Mesodermal cell (in vitro differentiated cells): ENCODE data around the gene FPGT. TPM values are rescaled to one million over a fixed set of nuclear protein-coding genes. Genes with fewer than 3 reads are reported as not detected.
"Not testable (repeated sequence)": the region's sequence is repeated elsewhere in the genome, so short reads cannot be mapped to it uniquely, and the experiment has no call there.

Source experiments
- H3K27ac ChIP-seq: 2 replicates; pipeline ENCODE4 v1.7.0; 2013; ENCODE audit warnings: mild to moderate bottlenecking, low read depth, low read length, moderate library complexity; ENCODE audit not compliant: severe bottlenecking
- H3K36me3 ChIP-seq: 2 replicates; pipeline ENCODE4 v1.7.1; 2013; ENCODE audit warnings: mild to moderate bottlenecking, low read length, moderate library complexity; ENCODE audit not compliant: control insufficient read depth, insufficient read depth
- H3K4me1 ChIP-seq: one replicate; pipeline ENCODE4 v1.7.1; 2013; ENCODE audit warnings: mild to moderate bottlenecking, low read length; ENCODE audit not compliant: insufficient read depth, control insufficient read depth, poor library complexity, severe bottlenecking
- H3K4me3 ChIP-seq: 2 replicates; pipeline ENCODE4 v1.7.0; 2013; ENCODE audit warnings: low read length, control low read depth, mild to moderate bottlenecking; ENCODE audit not compliant: insufficient read depth, poor library complexity, severe bottlenecking; ENCODE audit errors: extremely low read depth
- H3K9me3 ChIP-seq: 2 replicates; pipeline ENCODE4 v1.7.1; 2013; ENCODE audit warnings: mild to moderate bottlenecking, low read length, moderate library complexity; ENCODE audit not compliant: control insufficient read depth
- WGBS, 2 experiments: methylation state at CpG; one replicate each; pipeline ENCODE4 v1.1.5; 2013; ENCODE audit warnings: missing lambda C conversion rate in 2 of 2; ENCODE audit not compliant: insufficient coverage in 2 of 2; 5-methylcytosine and 5-hydroxymethylcytosine counted together
- polyA plus RNA-seq, 2 experiments: library from polyadenylated mRNA; stranded (reverse); fragments of 50-300 nt; gene quantifications; one replicate each; pipeline ENCODE4 v1.2.3, GENCODE V29; 2013

Gene FPGT
- polyA plus RNA-seq (2013, experiment 1 of 2) = 3.8 TPM
- polyA plus RNA-seq (2013, experiment 2 of 2) = 5.5 TPM

DNA sequence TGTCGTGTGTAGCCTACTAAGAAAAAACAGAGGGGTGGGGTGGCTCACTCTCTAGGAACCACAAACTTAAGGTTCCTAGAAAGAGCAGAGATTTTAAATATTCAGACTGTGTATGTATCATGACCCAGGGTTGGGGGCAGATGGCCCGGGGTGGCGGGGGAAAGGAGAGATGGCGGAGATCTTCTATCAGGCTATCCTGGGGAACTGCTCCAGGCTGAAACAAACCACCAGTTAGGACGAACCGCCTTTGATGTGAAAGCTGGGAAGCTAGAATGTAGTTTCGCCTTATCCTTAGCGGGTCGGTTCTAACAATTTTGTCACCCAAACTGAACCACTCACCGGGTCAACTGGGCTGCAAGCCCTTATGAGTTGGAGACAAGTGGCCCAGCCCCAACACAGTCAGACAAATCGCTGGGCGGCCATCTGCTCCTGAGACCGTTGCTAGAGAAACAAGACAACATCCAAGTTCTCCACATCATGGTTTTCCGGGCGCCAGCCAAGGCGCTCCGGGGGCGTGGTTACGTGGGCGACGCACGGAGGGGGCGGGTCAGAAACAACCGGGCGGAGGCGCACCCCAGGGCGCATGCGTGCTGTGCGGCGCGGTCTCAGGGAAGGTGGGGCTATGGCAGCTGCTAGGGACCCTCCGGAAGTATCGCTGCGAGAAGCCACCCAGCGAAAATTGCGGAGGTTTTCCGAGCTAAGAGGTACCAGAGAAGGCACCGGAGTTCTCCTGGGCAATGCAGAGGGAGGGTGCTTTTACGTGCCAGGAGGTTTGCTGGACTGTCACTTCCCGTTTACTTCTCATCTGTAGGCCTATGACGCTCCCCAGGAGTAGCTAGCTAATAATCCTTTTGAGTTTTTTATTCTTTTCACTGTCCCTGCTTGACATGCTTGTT lies at the start of gene FPGT, which contains the start of gene LRRIQ3:
FPGT (plus strand) TSS at position 586 of the 896 bp plus-strand sequence; CDS start at position 623, 37 bp downstream.
LRRIQ3 (minus strand) TSS at position 520 of the 896 bp plus-strand sequence. CDS start 14,492 bp downstream, outside the sequence.
- Histone ChIP-seq H3K4me1 (no peaks in the 10 kb centered on the region), H3K36me3 (no peaks in the 10 kb centered on the region), H3K9me3 (no peaks in the 10 kb centered on the region), H3K27ac (peak within 1 kb of the TSS; percentile 54), H3K4me3 (peak within 1 kb of the TSS; percentile 44)
- 60 to 70% methylated on average over 36 to 37 of the region's 41 CpGs for WGBS, 2 experiments

DNA sequence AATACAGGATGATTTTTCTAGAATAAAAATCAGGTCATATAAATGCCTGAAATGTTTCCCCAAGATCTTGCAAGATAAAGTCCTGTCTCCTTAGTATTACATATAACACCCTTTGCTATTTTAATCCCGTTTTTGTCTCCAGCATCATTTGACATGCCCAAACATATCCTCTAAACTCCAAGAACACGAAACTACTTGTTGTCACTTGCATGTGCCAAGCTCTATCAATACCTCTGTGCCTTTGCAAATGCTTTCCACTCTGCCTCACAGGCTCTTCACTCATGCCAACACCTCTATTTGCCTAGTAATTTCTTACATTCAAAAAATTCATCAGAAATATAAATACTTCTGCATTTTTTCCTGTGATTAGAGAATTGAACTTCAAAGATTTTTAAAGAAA lies 38.0 kb upstream of the FPGT start:
- no peak overlapping the region for H3K4me3 ChIP-seq
- H3K27ac ChIP-seq = no peak overlapping the region
- 83 to 92% methylated on average over 2 of the region's 2 CpGs for WGBS, 2 experiments
- H3K36me3 ChIP-seq = no peaks in the 10 kb centered on the region
- H3K4me1 ChIP-seq = no peaks in the 10 kb centered on the region
- no peaks in the 10 kb centered on the region for H3K9me3 ChIP-seq

DNA sequence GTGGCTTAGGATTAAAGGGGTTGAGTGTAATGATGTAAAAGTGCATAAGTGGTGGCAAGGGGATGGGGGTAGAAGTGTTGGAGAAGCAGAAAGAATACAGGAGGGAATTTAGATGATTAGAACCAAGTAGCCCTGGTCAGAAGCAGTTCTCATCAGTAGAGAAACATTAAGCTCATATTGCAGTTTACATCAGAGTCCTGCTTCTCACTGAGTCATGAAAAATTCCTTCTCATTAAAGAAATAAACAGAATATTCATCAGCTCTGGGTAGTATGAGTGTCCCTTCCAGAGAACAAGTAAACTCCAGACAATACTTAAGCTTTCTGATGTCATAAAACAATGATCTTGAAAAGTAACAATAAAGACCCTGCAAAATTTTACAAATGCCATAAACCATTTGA lies 36.5 kb upstream of the FPGT start:
- Histone ChIP-seq H3K9me3 (no peaks in the 10 kb centered on the region), H3K4me3 (no peak overlapping the region), H3K36me3 (no peaks in the 10 kb centered on the region), H3K4me1 (no peaks in the 10 kb centered on the region), H3K27ac (no peak overlapping the region)

DNA sequence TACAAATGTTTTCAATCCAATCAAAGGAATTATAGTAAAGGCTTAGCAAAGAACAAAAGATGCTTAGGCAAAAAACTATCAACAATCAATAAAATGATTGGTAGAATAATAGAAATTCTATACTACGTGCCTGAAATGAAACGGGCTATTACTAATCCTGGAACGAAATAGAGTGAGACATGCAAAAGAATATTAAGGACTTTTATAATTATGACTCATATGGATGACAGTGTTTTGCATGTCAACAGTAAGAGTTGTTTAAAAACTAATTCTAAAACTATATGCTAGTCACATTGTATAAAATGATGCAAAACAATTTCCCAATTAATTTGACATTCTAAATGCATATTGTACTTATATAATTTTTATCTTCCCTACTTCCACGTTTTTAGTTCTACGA lies 35.7 kb upstream of the FPGT start:
- no CpG with 5 or more reads among the region's 5 CpGs for WGBS, 2 experiments
- Histone ChIP-seq H3K4me1 (no peaks in the 10 kb centered on the region), H3K27ac (no peak overlapping the region), H3K36me3 (no peaks in the 10 kb centered on the region), H3K4me3 (no peak overlapping the region), H3K9me3 (no peaks in the 10 kb centered on the region)

DNA sequence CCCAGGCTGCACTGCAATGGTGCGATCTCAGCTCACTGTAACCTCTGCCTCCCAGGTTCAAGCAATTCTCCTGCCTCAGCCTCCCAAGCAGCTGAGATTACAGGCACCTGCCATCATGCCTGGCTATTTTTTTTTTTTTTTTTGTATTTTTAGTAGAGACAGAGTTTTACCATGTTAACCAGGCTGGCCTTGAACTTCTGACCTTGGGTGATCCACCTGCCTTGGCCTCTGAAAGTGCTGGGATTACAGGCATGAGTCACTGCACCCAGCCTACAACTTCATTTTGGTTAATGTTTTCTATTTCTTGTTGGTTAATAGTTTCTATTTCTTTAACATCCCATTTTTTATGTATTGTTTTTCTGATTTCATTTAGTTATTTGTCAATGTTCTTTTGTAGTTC lies 23.6 kb upstream of the FPGT start:
- H3K36me3 ChIP-seq, H3K4me3 ChIP-seq, H3K4me1 ChIP-seq, H3K27ac ChIP-seq, H3K9me3 ChIP-seq: not testable (repeated sequence)
- 78% methylated on average over 1 of the region's 1 CpG; no CpG with 5 or more reads in 1 of the 2 experiments for WGBS, 2 experiments

DNA sequence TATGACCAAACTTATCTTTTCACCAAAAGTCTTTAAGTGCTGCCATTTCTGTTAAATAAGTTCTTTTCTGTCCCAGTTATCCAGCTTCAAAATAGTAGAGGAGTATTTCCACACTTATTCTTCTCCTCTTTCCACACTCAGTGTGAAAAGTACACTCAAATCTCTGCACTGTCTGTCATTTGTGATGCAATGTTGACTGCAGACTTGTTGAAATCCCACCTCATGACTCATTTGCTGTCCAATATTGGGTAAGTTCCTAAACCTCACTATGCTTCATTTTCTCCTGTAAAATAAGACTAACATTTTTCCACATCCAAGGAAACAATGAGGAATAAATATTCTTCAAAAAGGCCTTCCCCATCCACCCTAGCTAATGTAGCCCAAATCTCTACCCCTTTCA lies 17.6 kb upstream of the FPGT start:
- Histone ChIP-seq H3K4me3 (no peak overlapping the region), H3K27ac (no peak overlapping the region), H3K4me1 (no peaks in the 10 kb centered on the region), H3K36me3 (no peaks in the 10 kb centered on the region), H3K9me3 (no peaks in the 10 kb centered on the region)

DNA sequence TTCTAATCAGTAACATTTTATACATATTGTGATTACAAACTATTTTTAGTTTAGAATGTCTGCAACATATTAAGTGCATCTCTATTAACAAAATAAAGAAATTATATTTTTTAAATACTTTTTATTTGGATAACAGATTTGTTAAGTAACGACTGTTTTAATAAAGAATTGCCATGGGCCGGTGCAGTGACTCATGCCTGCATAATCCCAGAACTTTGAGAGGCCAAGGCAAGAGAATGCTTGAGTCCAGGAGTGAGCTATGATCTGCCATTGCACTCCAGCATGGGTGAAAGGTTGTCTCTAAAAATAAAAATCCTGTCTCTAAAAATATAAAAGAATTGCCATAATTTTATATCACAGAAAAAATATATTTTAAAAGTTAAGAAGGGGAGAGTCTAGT lies 4.1 kb upstream of the FPGT start:
- H3K9me3 ChIP-seq = no peaks in the 10 kb centered on the region
- H3K36me3 ChIP-seq = no peaks in the 10 kb centered on the region
- no peak overlapping the region for H3K27ac ChIP-seq
- H3K4me3 ChIP-seq = no peak overlapping the region
- 65 to 88% methylated on average over 2 of the region's 2 CpGs for WGBS, 2 experiments
- H3K4me1 ChIP-seq = no peaks in the 10 kb centered on the region

DNA sequence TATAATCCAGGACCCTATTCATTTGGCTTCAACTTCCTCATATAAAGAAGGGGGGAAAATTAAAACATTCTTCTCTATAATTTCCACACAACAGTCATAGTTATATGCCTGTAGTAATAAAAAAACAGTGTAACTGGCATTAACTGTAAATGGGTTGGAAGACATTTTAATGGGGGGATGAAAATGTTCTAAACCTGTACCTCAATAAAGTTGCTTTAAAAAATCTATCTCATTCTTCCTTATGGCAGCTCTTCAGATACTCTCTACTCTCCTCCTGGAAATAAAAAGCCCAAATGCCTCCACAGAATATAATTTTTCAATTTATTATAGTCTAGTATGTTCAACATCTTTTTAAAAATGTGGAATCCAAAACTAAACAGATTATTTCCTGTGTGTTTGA lies 2.7 kb upstream of the FPGT start:
- no peaks in the 10 kb centered on the region for H3K4me1 ChIP-seq
- no peak overlapping the region for H3K27ac ChIP-seq
- H3K9me3 ChIP-seq = no peaks in the 10 kb centered on the region
- H3K4me3 ChIP-seq = no peak overlapping the region
- no peaks in the 10 kb centered on the region for H3K36me3 ChIP-seq

DNA sequence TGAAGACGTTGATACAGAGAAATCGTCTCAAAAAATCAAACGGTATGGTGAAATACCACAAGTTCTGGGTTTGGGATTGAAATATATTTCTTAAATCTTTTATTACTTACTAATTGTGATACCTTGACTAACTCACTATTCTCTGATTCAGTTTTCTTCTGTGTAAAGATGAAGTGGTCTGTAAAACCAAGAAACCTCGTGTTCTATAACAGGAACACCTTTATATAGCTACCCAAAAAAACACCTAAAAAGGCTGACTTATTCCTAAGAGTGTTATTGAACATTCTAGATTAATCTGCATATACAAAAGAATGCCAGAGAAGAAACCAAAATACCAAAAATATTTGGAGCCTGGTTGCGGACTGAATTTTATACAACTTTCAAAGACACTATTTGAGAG lies 787 bp upstream of the FPGT start:
- Histone ChIP-seq H3K36me3 (no peaks in the 10 kb centered on the region), H3K4me3 (no peak overlapping the region), H3K4me1 (no peaks in the 10 kb centered on the region), H3K27ac (no peak overlapping the region), H3K9me3 (no peaks in the 10 kb centered on the region)
- WGBS, 2 experiments = 80% methylated on average over 2 of the region's 5 CpGs; no CpG with 5 or more reads in 1 of the 2 experiments

DNA sequence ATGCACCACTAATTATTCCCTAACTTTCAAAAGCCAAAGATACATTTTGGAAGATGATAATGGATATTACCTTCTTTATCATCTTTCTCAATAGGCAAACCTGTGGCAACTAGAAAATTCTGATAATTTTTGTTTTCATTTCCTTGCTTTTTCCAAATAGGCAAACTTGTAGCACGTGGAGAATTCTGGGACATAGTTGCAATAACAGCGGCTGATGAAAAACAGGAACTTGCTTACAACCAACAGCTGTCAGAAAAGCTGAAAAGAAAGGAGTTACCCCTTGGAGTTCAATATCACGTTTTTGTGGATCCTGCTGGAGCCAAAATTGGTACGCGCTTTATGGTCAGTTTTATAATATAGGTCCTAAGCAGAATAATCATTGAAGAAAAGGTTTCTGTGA lies 1.5 kb downstream of the FPGT start:
- Histone ChIP-seq H3K27ac (no peak overlapping the region), H3K9me3 (no peaks in the 10 kb centered on the region), H3K4me3 (no peak overlapping the region), H3K4me1 (no peaks in the 10 kb centered on the region), H3K36me3 (no peaks in the 10 kb centered on the region)
- 93 to 94% methylated on average over 3 to 5 of the region's 5 CpGs for WGBS, 2 experiments

DNA sequence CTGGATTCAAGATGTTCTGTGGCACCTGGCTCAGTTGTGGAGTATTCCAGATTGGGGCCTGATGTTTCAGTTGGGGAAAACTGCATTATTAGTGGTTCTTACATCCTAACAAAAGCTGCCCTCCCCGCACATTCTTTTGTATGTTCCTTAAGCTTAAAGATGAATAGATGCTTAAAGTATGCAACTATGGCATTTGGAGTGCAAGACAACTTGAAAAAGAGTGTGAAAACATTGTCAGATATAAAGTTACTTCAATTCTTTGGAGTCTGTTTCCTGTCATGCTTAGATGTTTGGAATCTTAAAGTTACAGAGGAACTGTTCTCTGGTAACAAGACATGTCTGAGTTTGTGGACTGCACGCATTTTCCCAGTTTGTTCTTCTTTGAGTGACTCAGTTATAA lies 7.2 kb downstream of the FPGT start:
- peaks cover 6% of the 10 kb centered on the region for H3K4me1 ChIP-seq
- no peaks in the 10 kb centered on the region for H3K9me3 ChIP-seq
- no CpG with 5 or more reads among the region's 2 CpGs for WGBS, 2 experiments
- no peak overlapping the region for H3K27ac ChIP-seq
- no peak overlapping the region for H3K4me3 ChIP-seq
- no peaks in the 10 kb centered on the region for H3K36me3 ChIP-seq
